GM12878 (cell line): ENCODE measurements around the gene SORCS2. TPM values are rescaled to one million over a fixed set of nuclear protein-coding genes. Genes with fewer than 3 reads are reported as not detected.

Experiments
- ATAC-seq: fragments of 200-7000 bp; cut with Tn5 transposase; 3 replicates; pipeline ENCODE4 v1.9.1; 2020; ENCODE audit warnings: mild to moderate bottlenecking, moderate library complexity
- BruUV-seq: library from RNA; stranded (reverse); fragments of 400-500 nt; replicated peaks from 2 replicates; lab custom pipeline; 2021; lab: Mats Ljungman, UMichigan
- CTCF ChIA-PET: fragments of 300-600 bp; sonication (Branson Sonifier 250); formaldehyde crosslinking; extraction: SDS; loops from one replicate; lab custom pipeline; 2021; ENCODE audit warnings: inconsistent platforms; lab: Yijun Ruan, JAX
- POLR2A ChIA-PET: fragments of 350-600 bp; formaldehyde crosslinking; extraction: SDS; loops from one replicate; lab custom pipeline; 2021; ENCODE audit warnings: inconsistent platforms; lab: Charles Lee
- RAD21 ChIA-PET: fragments of 300-600 bp; sonication (Branson Sonifier 250); formaldehyde crosslinking; loops from one replicate; lab custom pipeline; 2023; ENCODE audit warnings: antibody characterized with exemption; ENCODE audit not compliant: unreplicated experiment; lab: Charles Lee
- SMC1A ChIA-PET: fragments of 300-600 bp; sonication (Branson Sonifier 250); formaldehyde crosslinking; loops from one replicate; lab custom pipeline; 2023; ENCODE audit not compliant: unreplicated experiment, uncharacterized antibody; lab: Charles Lee
- DNase-seq: peaks from one replicate; pipeline ENCODE4 v3.0.0-alpha.2; 2011; ENCODE audit warnings: low read depth, low spot score
- FAIRE-seq: peaks from 3 replicates; lab custom pipeline; 2011; peaks lifted over from hg19 to GRCh38; lab: Jason Lieb, UNC
- H2AFZ ChIP-seq: 2 replicates; pipeline ENCODE4 v1.6.0; 2011; ENCODE audit warnings: low read depth, low read length, control low read depth; ENCODE audit not compliant: control insufficient read depth
- H3K27ac ChIP-seq: 2 replicates; pipeline ENCODE4 v1.5.1; 2011; ENCODE audit warnings: control low read depth; ENCODE audit not compliant: control insufficient read depth, insufficient read depth
- H3K27me3 ChIP-seq, 2 experiments: replicated peaks in 1 of 2; 2 replicates each; pipeline versions ENCODE4 v1.6.0 to v1.6.1; 2011; ENCODE audit warnings: low read length in 1 of 2; ENCODE audit not compliant: control insufficient read depth in 2 of 2, insufficient read depth in 2 of 2
- H3K36me3 ChIP-seq, 2 experiments: 2 replicates each; pipeline ENCODE4 v1.5.1; 2011; ENCODE audit warnings: low read length in 1 of 2; ENCODE audit not compliant: control insufficient read depth in 2 of 2, insufficient read depth in 2 of 2
- H3K4me1 ChIP-seq: 2 replicates; pipeline ENCODE4 v1.6.1; 2011; ENCODE audit warnings: mild to moderate bottlenecking, low read length, moderate library complexity, mixed read lengths; ENCODE audit not compliant: control insufficient read depth, insufficient read depth
- H3K4me2 ChIP-seq: 2 replicates; pipeline ENCODE4 v1.6.0; 2011; ENCODE audit warnings: control low read depth; ENCODE audit not compliant: control insufficient read depth, insufficient read depth
- H3K4me3 ChIP-seq: fragments of 200-600 bp; sonication (generic); 2 replicates; pipeline ENCODE4 v1.5.1; 2016
- H3K79me2 ChIP-seq: 2 replicates; pipeline ENCODE4 v1.6.0; 2011; ENCODE audit warnings: low read length; ENCODE audit not compliant: control insufficient read depth, insufficient read depth
- H3K9ac ChIP-seq: 2 replicates; pipeline ENCODE4 v1.8.0; 2011; ENCODE audit warnings: low read length, control low read depth, mixed read lengths; ENCODE audit not compliant: control insufficient read depth, insufficient read depth
- H3K9me3 ChIP-seq: replicated peaks from 3 replicates; pipeline ENCODE4 v1.5.1; 2011; ENCODE audit warnings: mild to moderate bottlenecking, low read length; ENCODE audit not compliant: control insufficient read depth, insufficient read depth
- H4K20me1 ChIP-seq: 2 replicates; pipeline ENCODE4 v1.6.0; 2011; ENCODE audit not compliant: control insufficient read depth, insufficient read depth
- BMI1 ChIP-seq: fragments of 450-650 bp; IDR thresholded peaks from 2 replicates; pipeline ENCODE4 v1.6.1; 2016; ENCODE audit warnings: mild to moderate bottlenecking, moderate library complexity, borderline replicate concordance
- CHD4 ChIP-seq: fragments of 200-600 bp; sonication (generic); IDR thresholded peaks from 2 replicates; pipeline ENCODE4 v1.6.1; 2016; ENCODE audit warnings: mild to moderate bottlenecking
- ESRRA ChIP-seq: IDR thresholded peaks from 2 replicates; pipeline ENCODE4 v1.6.1; 2012; ENCODE audit warnings: mild to moderate bottlenecking, low read length, improper control_type of control experiment
- TCF3 ChIP-seq: IDR thresholded peaks from 2 replicates; pipeline ENCODE4 v1.6.1; 2012; ENCODE audit warnings: low read depth, mild to moderate bottlenecking, low read length, borderline replicate concordance; ENCODE audit not compliant: insufficient read depth
- ZBTB11 ChIP-seq: fragments of 450-650 bp; formaldehyde crosslinking; IDR thresholded peaks from 2 replicates; pipeline ENCODE4 v1.5.0; 2022; ENCODE audit warnings: mild to moderate bottlenecking, missing genetic modification characterization
- WGBS: methylation state at CpG from one replicate; pipeline ENCODE4 v1.1.6; 2016; ENCODE audit warnings: low lambda C conversion rate; ENCODE audit not compliant: insufficient replicate concordance, insufficient coverage; ENCODE audit errors: missing lambda C conversion rate; 5-methylcytosine and 5-hydroxymethylcytosine counted together
- in situ Hi-C: fragments of 300-500 bp; cut with MboI; formaldehyde crosslinking; loops from 9 replicates; pipeline ENCODE4 v1.14.3; 2018; ENCODE audit warnings: mixed read lengths
- intact Hi-C: fragments of 100-400 bp; cut with micrococcal nuclease; formaldehyde crosslinking; loops from one replicate; pipeline ENCODE4 v1.14.2; 2022; ENCODE audit not compliant: unreplicated experiment
- polyA plus RNA-seq, 11 experiments: library from polyadenylated mRNA; depleted of rRNA in 4 of 11; unstranded in 6 of 11; stranded (reverse) in 5 of 11; fragments of >200 nt; fragmentation: Nextera tagmentation in 4 of 11; fragmentation: Illumina TruSeq in 1 of 11; extraction: Ambion mirVana in 4 of 11; extraction: Trizol in 1 of 11; gene quantifications; 1 replicate in 1 of 11; 2 replicates in 10 of 11; pipeline versions ENCODE4 v1.2.1 to v1.2.3, GENCODE V29; 2011 to 2016; ENCODE audit warnings: inconsistent platforms in 2 of 11, missing spikeins in 2 of 11, low read depth in 1 of 11
- total RNA-seq, 4 experiments: library from RNA; depleted of rRNA in 3 of 4; stranded (reverse); fragments of >200 nt in 3 of 4; fragmentation: Illumina TruSeq in 1 of 4; extraction: Trizol in 1 of 4; gene quantifications; 2 replicates each; pipeline versions ENCODE4 v1.2.1 to v1.2.3, GENCODE V29; 2013 to 2021
- TF ChIP-seq, protein P1 (sequence below): IDR thresholded peaks from 2 replicates; pipeline ENCODE4 v1.6.1; 2012; ENCODE audit warnings: mild to moderate bottlenecking, low read depth, low read length

The SORCS2 gene
- total and polyA plus RNA-seq, 10 of the 15 experiments (the other 5 are each of a cell fraction or from before 2014, with no cell fraction given) = 0.01 to 0.15 (median 0.05) TPM; not detected in 5

DNA sequence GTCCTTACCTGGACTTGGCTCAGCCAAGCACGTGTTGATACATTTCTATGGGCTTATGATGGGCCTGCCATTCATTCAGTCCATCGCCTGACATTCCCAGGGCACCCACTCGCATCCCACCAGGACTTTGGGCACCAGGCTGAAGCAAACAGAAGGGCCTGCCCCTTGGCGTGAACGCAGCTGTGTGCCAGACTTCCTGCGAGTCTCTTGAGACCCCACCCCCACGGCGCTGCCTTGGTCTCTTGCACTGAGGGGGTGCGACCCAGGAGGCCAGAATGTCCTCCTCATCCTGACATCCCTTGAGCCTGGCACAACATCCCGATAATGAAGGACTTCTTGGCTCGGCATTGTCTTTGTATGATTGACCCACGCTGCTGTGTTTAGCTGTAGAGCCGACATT lies 243.9 kb downstream of the SORCS2 start:
- intact Hi-C loops = no loop called here
- CTCF ChIA-PET = no interaction called here
- in situ Hi-C loops = no loop called here

More for the DNA sequence above, 243.9 kb downstream of the SORCS2 start:
- POLR2A ChIA-PET = no interaction called here
- H4K20me1 ChIP-seq = no peaks in the 10 kb centered on the region
- no peak for TF ChIP-seq CHD4
- TF ChIP-seq TCF3 = no peak
- TF ChIP-seq, protein P1, sequence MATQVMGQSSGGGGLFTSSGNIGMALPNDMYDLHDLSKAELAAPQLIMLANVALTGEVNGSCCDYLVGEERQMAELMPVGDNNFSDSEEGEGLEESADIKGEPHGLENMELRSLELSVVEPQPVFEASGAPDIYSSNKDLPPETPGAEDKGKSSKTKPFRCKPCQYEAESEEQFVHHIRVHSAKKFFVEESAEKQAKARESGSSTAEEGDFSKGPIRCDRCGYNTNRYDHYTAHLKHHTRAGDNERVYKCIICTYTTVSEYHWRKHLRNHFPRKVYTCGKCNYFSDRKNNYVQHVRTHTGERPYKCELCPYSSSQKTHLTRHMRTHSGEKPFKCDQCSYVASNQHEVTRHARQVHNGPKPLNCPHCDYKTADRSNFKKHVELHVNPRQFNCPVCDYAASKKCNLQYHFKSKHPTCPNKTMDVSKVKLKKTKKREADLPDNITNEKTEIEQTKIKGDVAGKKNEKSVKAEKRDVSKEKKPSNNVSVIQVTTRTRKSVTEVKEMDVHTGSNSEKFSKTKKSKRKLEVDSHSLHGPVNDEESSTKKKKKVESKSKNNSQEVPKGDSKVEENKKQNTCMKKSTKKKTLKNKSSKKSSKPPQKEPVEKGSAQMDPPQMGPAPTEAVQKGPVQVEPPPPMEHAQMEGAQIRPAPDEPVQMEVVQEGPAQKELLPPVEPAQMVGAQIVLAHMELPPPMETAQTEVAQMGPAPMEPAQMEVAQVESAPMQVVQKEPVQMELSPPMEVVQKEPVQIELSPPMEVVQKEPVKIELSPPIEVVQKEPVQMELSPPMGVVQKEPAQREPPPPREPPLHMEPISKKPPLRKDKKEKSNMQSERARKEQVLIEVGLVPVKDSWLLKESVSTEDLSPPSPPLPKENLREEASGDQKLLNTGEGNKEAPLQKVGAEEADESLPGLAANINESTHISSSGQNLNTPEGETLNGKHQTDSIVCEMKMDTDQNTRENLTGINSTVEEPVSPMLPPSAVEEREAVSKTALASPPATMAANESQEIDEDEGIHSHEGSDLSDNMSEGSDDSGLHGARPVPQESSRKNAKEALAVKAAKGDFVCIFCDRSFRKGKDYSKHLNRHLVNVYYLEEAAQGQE = no peak
- no peak for TF ChIP-seq ZBTB11 (CRISPR knock-in tag)
- no peak for TF ChIP-seq ESRRA
- no peak for TF ChIP-seq BMI1
- TF ChIP-seq, all 136 proteins: peak for 0
- Histone ChIP-seq H3K9ac (no peak overlapping the region), H3K4me3 (no peak overlapping the region), H2AFZ (no peak overlapping the region), H3K79me2 (no peaks in the 10 kb centered on the region), H3K9me3 (no peaks in the 10 kb centered on the region), H3K27ac (no peak overlapping the region), H3K27me3 (no peaks in the 10 kb centered on the region; a peak in 1 of 4 replicates), H3K4me2 (no peak overlapping the region), H3K36me3 (no peaks in the 10 kb centered on the region), H3K4me1 (no peaks in the 10 kb centered on the region)
- ATAC-seq = no peak
- FAIRE-seq = no peak
- no peak for DNase-seq
- RAD21 ChIA-PET = no interaction called here
- 20% methylated on average over 13 of the region's 13 CpGs for WGBS
- SMC1A ChIA-PET = no interaction called here
- no TSS peak for BruUV-seq
